HepG2 (cell line): ENCODE data around the gene FAIM2. TPM values are rescaled to one million over a fixed set of nuclear protein-coding genes. Genes with fewer than 3 reads are reported as not detected.

Experiments
- DNMT3B ChIP-seq: conservative IDR thresholded peaks from 2 replicates; pipeline ENCODE4 v1.6.1; 2016; ENCODE audit warnings: missing biosample characterization, control low read depth
- FOXA1 ChIP-seq, 2 experiments: fragments of 450-650 bp in 1 of 2; sonication (generic) in 1 of 2; formaldehyde crosslinking in 1 of 2; IDR thresholded peaks; 2 replicates each; pipeline versions ENCODE4 v1.4.0 to v1.6.1; 2016 to 2020; ENCODE audit warnings: missing genetic modification reagents in 1 of 2
- KMT2A ChIP-seq: sonication (generic); formaldehyde crosslinking; IDR thresholded peaks from 2 replicates; pipeline ENCODE4 v1.4.0; 2020; ENCODE audit warnings: missing genetic modification reagents
- MBD4 ChIP-seq: IDR thresholded peaks from 2 replicates; pipeline ENCODE4 v1.6.1; 2012; ENCODE audit warnings: low read length, inconsistent platforms, borderline replicate concordance
- MEIS2 ChIP-seq: sonication (generic); formaldehyde crosslinking; IDR thresholded peaks from 2 replicates; pipeline ENCODE4 v1.9.0; 2021; ENCODE audit warnings: mild to moderate bottlenecking, missing genetic modification reagents
- MXD4 ChIP-seq: IDR thresholded peaks from 2 replicates; pipeline ENCODE4 v1.6.1; 2016; ENCODE audit warnings: mild to moderate bottlenecking, missing biosample characterization, missing genetic modification reagents
- NFIC ChIP-seq: IDR thresholded peaks from 2 replicates; pipeline ENCODE4 v1.6.1; 2012; ENCODE audit warnings: mild to moderate bottlenecking, low read length, inconsistent platforms
- NRL ChIP-seq: sonication (generic); formaldehyde crosslinking; IDR thresholded peaks from 2 replicates; pipeline ENCODE4 v1.5.0; 2020; ENCODE audit warnings: missing genetic modification reagents, mild to moderate bottlenecking, moderate library complexity, borderline replicate concordance
- PBX2 ChIP-seq: IDR thresholded peaks from 2 replicates; pipeline ENCODE4 v1.6.1; 2016; ENCODE audit warnings: control low read depth
- PITX1 ChIP-seq: sonication (generic); formaldehyde crosslinking; IDR thresholded peaks from 2 replicates; pipeline ENCODE4 v1.5.1; 2020; ENCODE audit warnings: mild to moderate bottlenecking, missing genetic modification reagents
- PLRG1 ChIP-seq: fragments of 450-650 bp; conservative IDR thresholded peaks from 2 replicates; pipeline ENCODE4 v1.6.1; 2016
- PRMT3 ChIP-seq: sonication (generic); formaldehyde crosslinking; IDR thresholded peaks from 2 replicates; pipeline ENCODE4 v1.8.1; 2022; ENCODE audit warnings: low read depth, mild to moderate bottlenecking, moderate library complexity, missing genetic modification reagents, borderline replicate concordance
- RBAK ChIP-seq: sonication (generic); formaldehyde crosslinking; IDR thresholded peaks from 2 replicates; pipeline ENCODE4 v1.5.1; 2020; ENCODE audit warnings: mild to moderate bottlenecking, missing genetic modification reagents
- SAFB2 ChIP-seq: sonication (generic); formaldehyde crosslinking; IDR thresholded peaks from 2 replicates; pipeline ENCODE4 v1.5.1; 2020; ENCODE audit warnings: missing genetic modification reagents, low read depth, mild to moderate bottlenecking, borderline replicate concordance
- SIN3B ChIP-seq: fragments of 150-350 bp; IDR thresholded peaks from 2 replicates; pipeline ENCODE4 v1.6.1; 2014; ENCODE audit warnings: low read length
- SSRP1 ChIP-seq: IDR thresholded peaks from 2 replicates; pipeline ENCODE4 v1.6.1; 2016; ENCODE audit warnings: control low read depth
- ZBTB21 ChIP-seq: sonication (generic); formaldehyde crosslinking; IDR thresholded peaks from 2 replicates; pipeline ENCODE4 v1.4.0; 2020; ENCODE audit warnings: missing genetic modification reagents
- ZNF138 ChIP-seq: sonication (generic); formaldehyde crosslinking; IDR thresholded peaks from 2 replicates; pipeline ENCODE4 v1.5.0; 2020; ENCODE audit warnings: mild to moderate bottlenecking, low read depth, missing genetic modification reagents
- ZNF256 ChIP-seq: sonication (generic); formaldehyde crosslinking; conservative IDR thresholded peaks from 2 replicates; pipeline ENCODE4 v1.4.0; 2020; ENCODE audit warnings: missing genetic modification reagents
- ZNF296 ChIP-seq: sonication (generic); formaldehyde crosslinking; conservative IDR thresholded peaks from 2 replicates; pipeline ENCODE4 v1.5.0; 2020; ENCODE audit warnings: mild to moderate bottlenecking, missing genetic modification reagents
- ZNF713 ChIP-seq: sonication (generic); formaldehyde crosslinking; IDR thresholded peaks from 2 replicates; pipeline ENCODE4 v1.4.0; 2020; ENCODE audit warnings: mild to moderate bottlenecking, missing genetic modification reagents
- polyA plus RNA-seq, 8 experiments: library from polyadenylated mRNA; depleted of rRNA in 3 of 8; stranded (reverse) in 7 of 8; unstranded in 1 of 8; fragments of >200 nt; fragmentation: Illumina TruSeq in 4 of 8; extraction: Trizol in 4 of 8; gene quantifications; 2 replicates each; pipeline versions ENCODE4 v1.2.1 to v1.2.3, GENCODE V29; 2011 to 2016; ENCODE audit warnings: low read depth in 4 of 8, missing spikeins in 1 of 8, mixed read lengths in 1 of 8; ENCODE audit not compliant: insufficient read depth in 1 of 8
- total RNA-seq, 5 experiments: library from RNA; depleted of rRNA; stranded (reverse); fragments of >200 nt; fragmentation: Illumina TruSeq; extraction: Trizol; gene quantifications; 2 replicates each; pipeline ENCODE4 v1.2.3, GENCODE V29; 2016; ENCODE audit warnings: low read depth in 1 of 5
- TF ChIP-seq, protein P1 (sequence below): IDR thresholded peaks from 2 replicates; pipeline ENCODE4 v1.6.1; 2016; ENCODE audit warnings: low read depth, control low read depth
- TF ChIP-seq, protein P2 (sequence below): sonication (generic); formaldehyde crosslinking; IDR thresholded peaks from 2 replicates; pipeline ENCODE4 v1.4.0; 2020; ENCODE audit warnings: missing genetic modification reagents
- TF ChIP-seq, protein P3 (sequence below): fragments of 450-650 bp; IDR thresholded peaks from 2 replicates; pipeline ENCODE4 v1.6.1; 2016
- TF ChIP-seq, protein P4 (sequence below): sonication (generic); formaldehyde crosslinking; IDR thresholded peaks from 2 replicates; pipeline ENCODE4 v1.4.0; 2020; ENCODE audit warnings: mild to moderate bottlenecking, missing genetic modification reagents
- TF ChIP-seq, protein P5 (sequence below): sonication (generic); formaldehyde crosslinking; IDR thresholded peaks from 2 replicates; pipeline ENCODE4 v1.4.0; 2020; ENCODE audit warnings: missing genetic modification reagents

Gene FAIM2
- total and polyA plus RNA-seq, 2 of the 13 experiments (the other 11 are each of a cell fraction or from before 2014, with no cell fraction given): not detected

- TF ChIP-seq KMT2A (CRISPR knock-in tag) (0 out of 2 replicates have a peak, but pooled peaks have one; percentile 30), ZNF296 (no peak), PRMT3 (CRISPR knock-in tag) (no peak), PITX1 (CRISPR knock-in tag) (peak; percentile 64; the same call in 1 of the 2 replicates), SSRP1 (CRISPR knock-in tag) (0 out of 2 replicates have a peak, but pooled peaks have one; percentile 61), ZBTB21 (CRISPR knock-in tag) (no peak), PBX2 (CRISPR knock-in tag) (peak; percentile 44; the same call in 1 of the 2 replicates), NRL (0 out of 2 replicates have a peak, but pooled peaks have one; percentile 27), MEIS2 (CRISPR knock-in tag) (peak; percentile 81), DNMT3B (CRISPR knock-in tag) (0 out of 2 replicates have a peak, but pooled peaks have one; percentile 47), NFIC (no peak), RBAK (no peak), FOXA1 (IDR thresholded peaks at IDR 0.05) (no peak), FOXA1 (CRISPR knock-in tag; IDR thresholded peaks at IDR 0.05) (no peak), SAFB2 (CRISPR knock-in tag) (no peak), ZNF138 (CRISPR knock-in tag) (no peak), MBD4 (no peak), PLRG1 (no peak), ZNF713 (CRISPR knock-in tag) (no peak), ZNF256 (CRISPR knock-in tag) (no peak), MXD4 (CRISPR knock-in tag) (no peak), SIN3B (no peak)
- TF ChIP-seq, protein P1, sequence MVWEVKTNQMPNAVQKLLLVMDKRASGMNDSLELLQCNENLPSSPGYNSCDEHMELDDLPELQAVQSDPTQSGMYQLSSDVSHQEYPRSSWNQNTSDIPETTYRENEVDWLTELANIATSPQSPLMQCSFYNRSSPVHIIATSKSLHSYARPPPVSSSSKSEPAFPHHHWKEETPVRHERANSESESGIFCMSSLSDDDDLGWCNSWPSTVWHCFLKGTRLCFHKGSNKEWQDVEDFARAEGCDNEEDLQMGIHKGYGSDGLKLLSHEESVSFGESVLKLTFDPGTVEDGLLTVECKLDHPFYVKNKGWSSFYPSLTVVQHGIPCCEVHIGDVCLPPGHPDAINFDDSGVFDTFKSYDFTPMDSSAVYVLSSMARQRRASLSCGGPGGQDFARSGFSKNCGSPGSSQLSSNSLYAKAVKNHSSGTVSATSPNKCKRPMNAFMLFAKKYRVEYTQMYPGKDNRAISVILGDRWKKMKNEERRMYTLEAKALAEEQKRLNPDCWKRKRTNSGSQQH: 0 out of 2 replicates have a peak, but pooled peaks have one; percentile 28
- TF ChIP-seq, protein P2, sequence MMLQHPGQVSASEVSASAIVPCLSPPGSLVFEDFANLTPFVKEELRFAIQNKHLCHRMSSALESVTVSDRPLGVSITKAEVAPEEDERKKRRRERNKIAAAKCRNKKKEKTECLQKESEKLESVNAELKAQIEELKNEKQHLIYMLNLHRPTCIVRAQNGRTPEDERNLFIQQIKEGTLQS: no peak
- TF ChIP-seq, protein P3, sequence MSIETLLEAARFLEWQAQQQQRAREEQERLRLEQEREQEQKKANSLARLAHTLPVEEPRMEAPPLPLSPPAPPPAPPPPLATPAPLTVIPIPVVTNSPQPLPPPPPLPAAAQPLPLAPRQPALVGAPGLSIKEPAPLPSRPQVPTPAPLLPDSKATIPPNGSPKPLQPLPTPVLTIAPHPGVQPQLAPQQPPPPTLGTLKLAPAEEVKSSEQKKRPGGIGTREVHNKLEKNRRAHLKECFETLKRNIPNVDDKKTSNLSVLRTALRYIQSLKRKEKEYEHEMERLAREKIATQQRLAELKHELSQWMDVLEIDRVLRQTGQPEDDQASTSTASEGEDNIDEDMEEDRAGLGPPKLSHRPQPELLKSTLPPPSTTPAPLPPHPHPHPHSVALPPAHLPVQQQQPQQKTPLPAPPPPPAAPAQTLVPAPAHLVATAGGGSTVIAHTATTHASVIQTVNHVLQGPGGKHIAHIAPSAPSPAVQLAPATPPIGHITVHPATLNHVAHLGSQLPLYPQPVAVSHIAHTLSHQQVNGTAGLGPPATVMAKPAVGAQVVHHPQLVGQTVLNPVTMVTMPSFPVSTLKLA: no peak
- TF ChIP-seq, protein P4, sequence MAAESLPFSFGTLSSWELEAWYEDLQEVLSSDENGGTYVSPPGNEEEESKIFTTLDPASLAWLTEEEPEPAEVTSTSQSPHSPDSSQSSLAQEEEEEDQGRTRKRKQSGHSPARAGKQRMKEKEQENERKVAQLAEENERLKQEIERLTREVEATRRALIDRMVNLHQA (CRISPR knock-in tag): no peak
- TF ChIP-seq, protein P5, sequence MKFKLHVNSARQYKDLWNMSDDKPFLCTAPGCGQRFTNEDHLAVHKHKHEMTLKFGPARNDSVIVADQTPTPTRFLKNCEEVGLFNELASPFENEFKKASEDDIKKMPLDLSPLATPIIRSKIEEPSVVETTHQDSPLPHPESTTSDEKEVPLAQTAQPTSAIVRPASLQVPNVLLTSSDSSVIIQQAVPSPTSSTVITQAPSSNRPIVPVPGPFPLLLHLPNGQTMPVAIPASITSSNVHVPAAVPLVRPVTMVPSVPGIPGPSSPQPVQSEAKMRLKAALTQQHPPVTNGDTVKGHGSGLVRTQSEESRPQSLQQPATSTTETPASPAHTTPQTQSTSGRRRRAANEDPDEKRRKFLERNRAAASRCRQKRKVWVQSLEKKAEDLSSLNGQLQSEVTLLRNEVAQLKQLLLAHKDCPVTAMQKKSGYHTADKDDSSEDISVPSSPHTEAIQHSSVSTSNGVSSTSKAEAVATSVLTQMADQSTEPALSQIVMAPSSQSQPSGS (CRISPR knock-in tag): no peak
These were observed 41.8 kb upstream of the FAIM2 start (continued) for GRCh38 chr12:49945394-49946080.
